ENCODE results near the gene SLC2A14. TPM values are rescaled to one million over a fixed set of nuclear protein-coding genes. Genes with fewer than 3 reads are reported as not detected.
A peak's percentile ranks its signal among the peaks of the same experiment; 100 is the strongest.

SLC2A14 gene
- total RNA-seq, 1 experiment from 2014 or later = 141 TPM

GRCh38 chr12:7877420-7877819 is 4.7 kb upstream of the SLC2A14 start:
- Mint-ChIP-seq H3K36me3 (ENCODE audit: insufficient read depth, unreplicated experiment) (peaks cover 17% of the 10 kb centered on the region), H3K4me3 (ENCODE audit: unreplicated experiment) (no peak overlapping the region), H3K9me3 (ENCODE audit: unreplicated experiment) (no peaks in the 10 kb centered on the region), H3K27me3 (ENCODE audit: insufficient read depth, unreplicated experiment) (no peaks in the 10 kb centered on the region), H3K27ac (ENCODE audit: unreplicated experiment) (no peak overlapping the region), H3K4me1 (ENCODE audit: low read depth, unreplicated experiment) (peaks cover 8% of the 10 kb centered on the region)
- no peak overlapping the region for H3K4me3 ChIP-seq (ENCODE audit: low read depth, low read length)
- ChIA-PET POLR2A (interaction anchor here (0.5 kb wide), 1 partner anchor 59 kb away, joined by 4 read pairs; no protein-coding TSS in a partner anchor), CTCF (no interaction called here)
- DNase-seq = no peak
- no peak for TF ChIP-seq CTCF (IDR thresholded peaks at IDR 0.05; ENCODE audit: insufficient read depth in 1 of 2, low read depth in 1 of 2, low read length in 1 of 2, severe bottlenecking in 1 of 2, unreplicated experiment in 1 of 2)
- H3K36me3 ChIP-seq (ENCODE audit: control insufficient read depth, insufficient read depth, low read length) = no peaks in the 10 kb centered on the region; the same call in 1 of the 2 replicates
- H3K4me1 ChIP-seq = no peaks in the 10 kb centered on the region
- intact Hi-C loops (cut with micrococcal nuclease; ENCODE audit: unreplicated experiment) = no loop called here
- 0 out of 2 replicates have a peak, but pooled peaks cover 3% of the 10 kb centered on the region for H3K9me3 ChIP-seq
- H3K27me3 ChIP-seq (replicated peaks; ENCODE audit: control insufficient read depth, insufficient read depth, low read length) = no peaks in the 10 kb centered on the region
- BruUV-seq (replicated peaks) = no TSS peak

- ChIA-PET CTCF (interaction anchor here (0.7 to 1.1 kb wide), 4 partner anchors 14 to 63 kb away, joined by 3 to 4 read pairs (median 3); no protein-coding TSS in a partner anchor), POLR2A (interaction anchor here (0.6 kb wide), 2 partner anchors 66 to 157 kb away, joined by 3 to 11 read pairs; no protein-coding TSS in a partner anchor)
- 0 out of 2 replicates have a peak, but pooled peaks cover 3% of the 10 kb centered on the region for H3K9me3 ChIP-seq
- H3K4me3 ChIP-seq (ENCODE audit: low read depth, low read length) = no peak overlapping the region
- H3K36me3 ChIP-seq (ENCODE audit: control insufficient read depth, insufficient read depth, low read length) = no peaks in the 10 kb centered on the region
- H3K36me3 Mint-ChIP-seq (ENCODE audit: insufficient read depth, unreplicated experiment) = peaks cover 5% of the 10 kb centered on the region
- no peaks in the 10 kb centered on the region for H3K9me3 Mint-ChIP-seq (ENCODE audit: unreplicated experiment)
- no peak for DNase-seq
- peaks cover 18% of the 10 kb centered on the region for H3K4me1 ChIP-seq
- H3K27ac Mint-ChIP-seq (ENCODE audit: unreplicated experiment) = no peak overlapping the region
- no peaks in the 10 kb centered on the region for H3K27me3 ChIP-seq (replicated peaks; ENCODE audit: control insufficient read depth, insufficient read depth, low read length)
- peaks cover 13% of the 10 kb centered on the region for H3K4me1 Mint-ChIP-seq (ENCODE audit: low read depth, unreplicated experiment)
- no peak overlapping the region for H3K4me3 Mint-ChIP-seq (ENCODE audit: unreplicated experiment)
- intact Hi-C loops (cut with micrococcal nuclease; ENCODE audit: unreplicated experiment) = no loop called here
- TF ChIP-seq CTCF (IDR thresholded peaks at IDR 0.05; ENCODE audit: insufficient read depth in 1 of 2, low read depth in 1 of 2, low read length in 1 of 2, severe bottlenecking in 1 of 2, unreplicated experiment in 1 of 2) = no peak
- no TSS peak for BruUV-seq (replicated peaks)
- H3K27me3 Mint-ChIP-seq (ENCODE audit: insufficient read depth, unreplicated experiment) = no peaks in the 10 kb centered on the region
These were observed 2.4 kb downstream of the SLC2A14 start for GRCh38 chr12:7870335-7870734.

DNA sequence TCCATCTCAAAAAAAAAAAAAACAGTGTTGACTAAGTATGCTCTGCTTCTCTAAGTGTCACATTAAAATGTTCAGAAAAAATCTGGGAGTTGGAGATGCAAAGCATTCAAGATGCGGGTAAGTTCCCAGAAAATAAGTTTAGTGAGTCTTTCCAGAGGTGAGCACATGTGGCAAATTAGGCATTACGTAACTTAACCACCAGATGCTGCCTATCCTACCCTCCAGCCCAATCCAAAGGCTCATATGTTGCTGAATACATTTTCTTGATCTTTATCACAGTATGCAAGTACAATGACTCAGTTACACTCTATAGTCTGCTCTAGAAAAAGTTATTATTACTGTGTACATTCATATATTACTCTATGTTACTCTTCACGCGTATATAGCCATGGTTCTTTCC is 3.6 kb downstream of the SLC2A14 start:
- no peak overlapping the region for H3K4me3 ChIP-seq (ENCODE audit: low read depth, low read length)
- H3K36me3 Mint-ChIP-seq (ENCODE audit: insufficient read depth, unreplicated experiment) = peaks cover 10% of the 10 kb centered on the region
- peaks cover 13% of the 10 kb centered on the region for H3K4me1 Mint-ChIP-seq (ENCODE audit: low read depth, unreplicated experiment)
- BruUV-seq (replicated peaks) = TSS peak; percentile 11
- peaks cover 18% of the 10 kb centered on the region for H3K4me1 ChIP-seq
- no peak for DNase-seq
- CTCF ChIA-PET = interaction anchor here (1.1 kb wide), 1 partner anchor 64 kb away, joined by 3 read pairs; no protein-coding TSS in a partner anchor
- H3K27me3 Mint-ChIP-seq (ENCODE audit: insufficient read depth, unreplicated experiment) = no peaks in the 10 kb centered on the region
- no peaks in the 10 kb centered on the region for H3K27me3 ChIP-seq (replicated peaks; ENCODE audit: control insufficient read depth, insufficient read depth, low read length)
- H3K27ac Mint-ChIP-seq (ENCODE audit: unreplicated experiment) = no peak overlapping the region
- intact Hi-C loops (cut with micrococcal nuclease; ENCODE audit: unreplicated experiment) = no loop called here
- H3K9me3 Mint-ChIP-seq (ENCODE audit: unreplicated experiment) = no peaks in the 10 kb centered on the region
- H3K36me3 ChIP-seq (ENCODE audit: control insufficient read depth, insufficient read depth, low read length) = no peaks in the 10 kb centered on the region
- POLR2A ChIA-PET = interaction anchor here (0.6 kb wide), 1 partner anchor 158 kb away, joined by 4 read pairs; no protein-coding TSS in a partner anchor
- H3K9me3 ChIP-seq = 0 out of 2 replicates have a peak, but pooled peaks cover under 1% of the 10 kb centered on the region
- TF ChIP-seq CTCF (IDR thresholded peaks at IDR 0.05; ENCODE audit: insufficient read depth in 1 of 2, low read depth in 1 of 2, low read length in 1 of 2, severe bottlenecking in 1 of 2, unreplicated experiment in 1 of 2) = no peak
- H3K4me3 Mint-ChIP-seq (ENCODE audit: unreplicated experiment) = no peak overlapping the region

All from Caco-2 (cell line).